Hippocampal formation (tissue), 2 donors: ENCODE measurements around the gene NR2E1.

ENCODE experiments used
- DNase-seq, 2 donors: peaks; one replicate each; lab custom pipeline; 2025; lab: John Stamatoyannopoulos, UW

Gene NR2E1

GRCh38 chr6:108209738-108210137 lies 43.9 kb downstream of the NR2E1 start:
- DNase-seq = no peak

GRCh38 chr6:108210556-108210955 lies 44.7 kb downstream of the NR2E1 start:
- DNase-seq = no peak

GRCh38 chr6:108211671-108212070 lies 45.8 kb downstream of the NR2E1 start:
- DNase-seq = no peak

- no peak for DNase-seq
Measured at GRCh38 chr6:108222064-108222463, 56.2 kb downstream of the NR2E1 start.

DNA sequence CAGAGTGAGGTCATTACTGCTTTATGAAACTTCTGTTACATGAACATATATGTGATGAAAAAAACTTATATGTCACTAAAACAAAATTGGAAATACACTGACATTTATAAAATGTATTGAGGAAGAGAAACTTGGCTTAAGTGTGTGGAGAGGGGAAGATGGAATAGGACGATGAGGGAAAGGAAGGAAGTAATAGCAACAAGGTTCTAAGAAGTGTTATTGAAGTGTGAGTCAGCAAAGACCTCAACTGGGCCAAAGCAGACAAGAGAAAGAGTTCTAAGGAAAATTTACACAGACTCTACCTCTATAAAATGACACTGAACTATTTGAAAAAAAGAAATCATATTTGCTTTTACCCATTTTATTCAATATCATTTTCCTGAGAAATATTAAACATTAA lies 56.7 kb downstream of the NR2E1 start:
- DNase-seq = no peak

- DNase-seq = no peak
Measured at GRCh38 chr6:108227290-108227689, 61.5 kb downstream of the NR2E1 start.

GRCh38 chr6:108228416-108228815 lies 62.6 kb downstream of the NR2E1 start:
- no peak for DNase-seq

DNA sequence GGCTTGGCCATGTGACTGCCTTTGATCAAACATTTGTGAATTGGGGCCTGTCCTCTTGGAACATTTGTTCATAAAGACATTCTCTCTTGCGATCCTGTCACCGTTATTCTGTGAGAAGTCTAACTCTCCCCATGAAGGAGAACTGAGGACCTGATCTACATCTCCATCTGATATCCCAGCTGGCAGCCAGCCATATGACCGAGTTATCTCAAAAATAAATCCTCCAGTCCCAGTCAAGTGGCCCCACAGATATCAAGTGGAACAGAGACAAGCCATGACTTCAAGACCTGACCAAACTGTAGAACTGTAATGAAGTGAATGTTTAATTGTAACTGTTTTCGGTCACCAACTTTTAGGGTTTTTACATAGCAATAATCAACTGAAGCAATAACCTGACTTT lies 69.3 kb downstream of the NR2E1 start:
- DNase-seq = no peak

GRCh38 chr6:108236791-108237190 lies 71.0 kb downstream of the NR2E1 start:
- DNase-seq = no peak

- DNase-seq = no peak
Measured at GRCh38 chr6:108238322-108238721, 72.5 kb downstream of the NR2E1 start.
